Mucosa of descending colon (tissue), 3 donors: ENCODE results near the gene WDR17. TPM values are rescaled to one million over a fixed set of nuclear protein-coding genes. Genes with fewer than 3 reads are reported as not detected.

Experiments used
- ATAC-seq: fragments of 200-7000 bp; cut with Tn5 transposase; one replicate; pipeline ENCODE4 v1.9.1; 2020; ENCODE audit warnings: mild to moderate bottlenecking, moderate library complexity
- DNase-seq, 3 donors: peaks; one replicate each; pipeline ENCODE4 v3.0.0-alpha.2; 2020
- H3K36me3 ChIP-seq: fragments of 200-600 bp; one replicate; pipeline ENCODE4 v1.8.0; 2021; ENCODE audit warnings: low read depth, mild to moderate bottlenecking
- H3K4me1 ChIP-seq: fragments of 200-600 bp; one replicate; pipeline ENCODE4 v1.8.0; 2021; ENCODE audit warnings: low read depth, mild to moderate bottlenecking
- H3K4me3 ChIP-seq: fragments of 200-600 bp; one replicate; pipeline ENCODE4 v1.8.0; 2021; ENCODE audit warnings: mild to moderate bottlenecking
- H3K9me3 ChIP-seq: fragments of 200-600 bp; one replicate; pipeline ENCODE4 v1.8.0; 2021; ENCODE audit warnings: mild to moderate bottlenecking
- intact Hi-C, 2 donors: fragments of 100-400 bp; cut with DNase I in 1 of 2; cut with micrococcal nuclease in 1 of 2; formaldehyde crosslinking; loops; one replicate each; pipeline versions ENCODE4 v1.11.0 to v1.11.1; 2022; cut with DNase I, micrococcal nuclease
- total RNA-seq, 3 donors: library from RNA; stranded (reverse); fragmentation: NEBNext Ultra II Directional in 2 of 3; extraction: Animal tissue kit (Norgen Biotek cat#: 25700) in 2 of 3; gene quantifications; one replicate each; pipeline versions ENCODE4 v1.2.1 to v1.2.4, GENCODE V29; 2021 to 2023
- TF ChIP-seq, protein P1 (sequence below): fragments of 200-600 bp; IDR thresholded peaks from one replicate; pipeline ENCODE4 v1.8.0; 2022; ENCODE audit warnings: antibody characterized with exemption, mild to moderate bottlenecking
- donor health status: DM: no; HTN: no; CAD: no; lungs with moderate emphysema.
- donor health status: DM: no; HTN: no; CAD: no.
- donor health status: DM: no; HTN: yes; CAD: no.

The WDR17 gene
- total RNA-seq, 3 donors from 2014 or later: 1.8 to 4.9 (median 2.4) TPM

DNA sequence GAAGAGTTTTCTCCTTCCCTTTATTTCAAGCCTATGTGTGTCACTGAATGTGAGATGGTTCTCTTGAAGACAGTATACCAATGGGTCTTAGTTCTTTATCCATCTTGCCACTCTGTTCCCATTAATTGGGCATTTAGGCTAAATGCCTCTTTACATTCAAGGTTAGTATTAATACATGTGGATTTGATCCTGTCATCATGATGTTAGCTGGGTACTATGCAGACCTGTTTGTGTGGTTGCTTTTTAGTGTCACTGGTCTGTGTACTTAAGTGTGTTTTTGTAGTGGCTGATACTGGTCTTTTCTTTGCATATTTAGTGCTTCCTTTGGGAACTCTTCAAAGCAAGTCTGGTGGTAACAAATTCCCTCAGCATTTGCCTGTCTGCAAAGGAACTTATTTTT lies 23.4 kb upstream of the WDR17 start:
- Histone ChIP-seq H3K4me1 (no peaks in the 10 kb centered on the region), H3K9me3 (no peaks in the 10 kb centered on the region), H3K36me3 (no peaks in the 10 kb centered on the region), H3K4me3 (no peak overlapping the region)
- intact Hi-C loops: no loop called here
- ATAC-seq: no peak
- TF ChIP-seq, protein P1, sequence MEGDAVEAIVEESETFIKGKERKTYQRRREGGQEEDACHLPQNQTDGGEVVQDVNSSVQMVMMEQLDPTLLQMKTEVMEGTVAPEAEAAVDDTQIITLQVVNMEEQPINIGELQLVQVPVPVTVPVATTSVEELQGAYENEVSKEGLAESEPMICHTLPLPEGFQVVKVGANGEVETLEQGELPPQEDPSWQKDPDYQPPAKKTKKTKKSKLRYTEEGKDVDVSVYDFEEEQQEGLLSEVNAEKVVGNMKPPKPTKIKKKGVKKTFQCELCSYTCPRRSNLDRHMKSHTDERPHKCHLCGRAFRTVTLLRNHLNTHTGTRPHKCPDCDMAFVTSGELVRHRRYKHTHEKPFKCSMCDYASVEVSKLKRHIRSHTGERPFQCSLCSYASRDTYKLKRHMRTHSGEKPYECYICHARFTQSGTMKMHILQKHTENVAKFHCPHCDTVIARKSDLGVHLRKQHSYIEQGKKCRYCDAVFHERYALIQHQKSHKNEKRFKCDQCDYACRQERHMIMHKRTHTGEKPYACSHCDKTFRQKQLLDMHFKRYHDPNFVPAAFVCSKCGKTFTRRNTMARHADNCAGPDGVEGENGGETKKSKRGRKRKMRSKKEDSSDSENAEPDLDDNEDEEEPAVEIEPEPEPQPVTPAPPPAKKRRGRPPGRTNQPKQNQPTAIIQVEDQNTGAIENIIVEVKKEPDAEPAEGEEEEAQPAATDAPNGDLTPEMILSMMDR: no peak
- no peak for DNase-seq

DNA sequence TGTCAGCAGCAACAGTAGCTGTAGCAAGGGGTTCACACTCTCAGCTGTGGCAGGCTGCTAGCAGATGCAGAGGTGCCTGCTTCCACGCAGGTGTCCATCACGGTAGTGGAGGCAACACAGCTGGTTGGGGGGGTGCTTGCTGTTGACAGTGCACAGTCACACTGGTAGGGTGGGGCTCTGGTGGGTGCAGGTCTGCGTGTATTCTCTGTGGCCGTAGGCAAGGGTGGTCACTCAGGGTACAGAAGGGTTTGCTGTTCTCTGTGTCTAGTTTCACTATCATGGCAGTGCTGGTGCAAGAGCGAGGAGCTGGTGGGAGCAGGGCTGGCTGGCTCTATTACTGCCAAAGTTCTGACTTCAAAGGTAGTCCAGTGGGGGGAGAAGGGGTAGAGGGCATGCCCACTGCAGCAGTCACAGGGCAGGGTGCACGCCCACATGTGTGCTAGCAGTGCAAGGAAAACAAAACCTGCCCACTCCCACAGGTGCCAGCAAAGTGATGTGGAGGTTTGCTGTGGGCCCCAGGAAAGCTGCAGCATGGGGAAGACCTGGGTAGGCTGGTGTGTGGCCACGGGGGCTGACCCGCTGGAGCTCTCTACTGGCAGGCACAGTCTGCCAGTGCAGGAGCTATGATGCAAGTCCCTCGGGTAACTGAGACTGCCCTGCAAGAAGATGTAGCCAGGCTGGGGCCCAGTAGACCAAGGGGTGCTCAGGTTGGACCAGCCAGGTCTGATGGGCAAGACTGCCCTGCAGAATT lies 21.6 kb upstream of the WDR17 start:
- ATAC-seq (no peak), DNase-seq (no peak)
- intact Hi-C loops: no loop called here
- TF ChIP-seq, protein P1: no peak
- H3K36me3 ChIP-seq: no peaks in the 10 kb centered on the region
- no peak overlapping the region for H3K4me3 ChIP-seq
- no peaks in the 10 kb centered on the region for H3K9me3 ChIP-seq
- no peaks in the 10 kb centered on the region for H3K4me1 ChIP-seq

DNA sequence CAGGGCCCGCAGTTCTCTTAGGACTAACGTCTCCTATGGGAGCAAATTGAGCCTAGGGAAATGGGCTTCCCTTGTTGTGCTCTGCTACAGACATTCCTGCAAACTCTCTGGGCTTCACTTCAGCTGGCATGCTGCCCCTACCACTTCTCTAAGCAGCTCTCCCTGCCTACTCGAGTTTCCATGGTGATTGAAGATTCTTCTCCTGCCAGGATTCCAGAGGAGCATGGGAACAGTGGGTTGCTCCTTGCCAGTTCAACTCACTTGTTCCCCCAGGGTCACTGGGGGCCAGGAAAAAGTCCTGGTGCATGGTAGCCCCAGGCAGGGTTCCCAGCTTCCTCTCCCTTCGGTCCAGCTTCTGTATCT lies 21.1 kb upstream of the WDR17 start:
- TF ChIP-seq, protein P1: no peak
- H3K4me1 ChIP-seq: no peaks in the 10 kb centered on the region
- intact Hi-C loops: no loop called here
- DNase-seq: no peak
- H3K36me3 ChIP-seq: no peaks in the 10 kb centered on the region
- no peak overlapping the region for H3K4me3 ChIP-seq
- no peaks in the 10 kb centered on the region for H3K9me3 ChIP-seq
- no peak for ATAC-seq

DNA sequence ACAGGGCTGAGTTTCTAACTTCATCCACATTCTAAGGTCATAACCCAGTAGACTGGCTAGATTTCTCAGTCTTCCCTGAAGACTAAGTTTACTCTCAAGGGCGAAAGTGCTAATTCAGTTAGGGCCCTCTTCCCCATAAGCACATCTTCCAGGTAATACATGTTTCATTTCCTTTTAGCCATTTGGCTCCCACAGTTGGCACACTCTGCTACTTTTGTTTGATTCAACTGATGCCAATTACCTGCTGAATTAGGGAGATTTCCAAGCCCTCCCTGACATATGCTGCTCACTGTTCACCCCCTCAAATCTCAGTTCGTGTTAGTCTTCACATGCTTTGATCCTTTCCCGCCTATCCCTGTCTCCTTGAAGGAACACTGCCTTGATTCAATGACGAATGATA lies 17.0 kb upstream of the WDR17 start:
- no peak for ATAC-seq
- Histone ChIP-seq H3K36me3 (no peaks in the 10 kb centered on the region), H3K9me3 (no peaks in the 10 kb centered on the region), H3K4me1 (no peaks in the 10 kb centered on the region), H3K4me3 (no peak overlapping the region)
- TF ChIP-seq, protein P1: no peak
- intact Hi-C loops: no loop called here
- no peak for DNase-seq

DNA sequence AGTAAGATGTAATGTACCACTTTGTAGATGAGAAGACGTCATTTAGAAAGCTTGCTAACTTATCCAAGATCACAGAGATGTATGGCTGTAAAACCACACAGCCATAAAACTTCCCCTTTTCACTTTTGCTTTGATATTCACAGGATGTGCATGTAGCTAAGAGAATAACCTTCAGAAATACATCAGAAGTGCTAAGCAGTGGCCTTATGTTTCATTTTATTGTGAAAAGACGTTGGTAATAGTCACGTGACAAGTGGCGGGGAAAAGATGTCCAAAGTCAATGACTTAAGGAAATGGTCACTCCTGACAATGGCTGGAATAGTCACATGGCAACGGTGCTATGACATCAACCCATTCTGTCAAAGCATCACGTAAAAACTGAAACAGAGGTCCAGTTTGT lies 12.9 kb upstream of the WDR17 start:
- Histone ChIP-seq H3K36me3 (no peaks in the 10 kb centered on the region), H3K4me1 (no peaks in the 10 kb centered on the region), H3K9me3 (no peaks in the 10 kb centered on the region), H3K4me3 (no peak overlapping the region)
- intact Hi-C loops: no loop called here
- TF ChIP-seq, protein P1: no peak
- DNase-seq: no peak
- no peak for ATAC-seq

DNA sequence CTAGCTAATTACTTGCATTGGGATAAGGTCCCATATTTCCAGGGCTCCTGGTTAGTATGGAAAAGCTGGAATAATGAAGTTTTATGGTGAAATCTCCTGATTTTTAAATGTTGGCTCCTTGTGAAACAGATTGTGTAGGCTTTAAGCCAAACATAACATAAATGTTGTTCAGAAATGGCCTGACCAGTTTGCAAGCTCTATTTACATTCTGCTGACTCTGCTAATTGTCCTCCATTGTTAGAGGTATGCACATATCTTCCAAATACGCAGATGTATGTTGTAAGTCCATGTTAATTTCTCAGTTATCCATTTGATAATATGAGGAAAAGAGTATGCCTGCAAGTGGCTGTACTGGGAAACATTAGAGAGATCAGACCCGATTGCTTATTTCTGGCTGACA lies 11.9 kb upstream of the WDR17 start:
- H3K9me3 ChIP-seq: no peaks in the 10 kb centered on the region
- TF ChIP-seq, protein P1: no peak
- no peaks in the 10 kb centered on the region for H3K36me3 ChIP-seq
- intact Hi-C loops: no loop called here
- DNase-seq: no peak
- no peak for ATAC-seq
- H3K4me3 ChIP-seq: no peak overlapping the region
- no peaks in the 10 kb centered on the region for H3K4me1 ChIP-seq
